ENCODE data around the gene POLK.

Gene POLK

GRCh38 chr5:75567710-75568109 lies 56.0 kb downstream of the POLK start:
- peak overlapping the region; percentile 68 for H3K4me2 ChIP-seq (ENCODE audit: low read depth, low read length, poor library complexity, severe bottlenecking)
- TF ChIP-seq EZH2phosphoT487 (IDR thresholded peaks at IDR 0.05; ENCODE audit: borderline replicate concordance) = no peak
- TF ChIP-seq CTCF (conservative IDR thresholded peaks at IDR 0.05; ENCODE audit: low read length) = no peak
- H2AFZ ChIP-seq (ENCODE audit: low read length) = no peak overlapping the region
- no peaks in the 10 kb centered on the region for H3K9me3 ChIP-seq (ENCODE audit: insufficient read depth, low read depth, low read length)
- H3K9me2 ChIP-seq (replicated peaks; ENCODE audit: low read depth, low read length) = no peaks in the 10 kb centered on the region
- H3F3A ChIP-seq (ENCODE audit: low read depth) = no peaks in the 10 kb centered on the region
- H3K9ac ChIP-seq (ENCODE audit: low read depth, low read length, poor library complexity, severe bottlenecking) = peak overlapping the region; percentile 33
- H4K20me1 ChIP-seq (ENCODE audit: insufficient read depth, low read length, poor library complexity, severe bottlenecking) = peaks cover 7% of the 10 kb centered on the region
- H3K4me1 ChIP-seq (ENCODE audit: insufficient read depth, low read length, poor library complexity, severe bottlenecking) = peaks cover 32% of the 10 kb centered on the region
- H3K27me3 ChIP-seq (ENCODE audit: insufficient read depth, low read length, poor library complexity, severe bottlenecking) = no peaks in the 10 kb centered on the region
- peak overlapping the region; percentile 45 for H3K4me3 ChIP-seq (ENCODE audit: low read length, poor library complexity, severe bottlenecking)
- H3K79me2 ChIP-seq (ENCODE audit: insufficient read depth, low read length) = peaks cover 40% of the 10 kb centered on the region
- peaks cover 17% of the 10 kb centered on the region; the same call in 1 of the 2 replicates for H3K36me3 ChIP-seq (ENCODE audit: insufficient read depth, low read length)

- H3K4me3 ChIP-seq (ENCODE audit: low read length, poor library complexity, severe bottlenecking) = no peak overlapping the region
- peaks cover 32% of the 10 kb centered on the region for H3K4me1 ChIP-seq (ENCODE audit: insufficient read depth, low read length, poor library complexity, severe bottlenecking)
- H3K9ac ChIP-seq (ENCODE audit: low read depth, low read length, poor library complexity, severe bottlenecking) = no peak overlapping the region
These were observed 56.5 kb downstream of the POLK start for GRCh38 chr5:75568202-75568601.

GRCh38 chr5:75571547-75571946 lies 59.9 kb downstream of the POLK start:
- H3K4me2 ChIP-seq (ENCODE audit: low read depth, low read length, poor library complexity, severe bottlenecking) = no peak overlapping the region
- H3K4me1 ChIP-seq (ENCODE audit: insufficient read depth, low read length, poor library complexity, severe bottlenecking) = peaks cover 42% of the 10 kb centered on the region
- H2AFZ ChIP-seq (ENCODE audit: low read length) = no peak overlapping the region
- peaks cover 19% of the 10 kb centered on the region; the same call in 1 of the 2 replicates for H3K36me3 ChIP-seq (ENCODE audit: insufficient read depth, low read length)
- H3K79me2 ChIP-seq (ENCODE audit: insufficient read depth, low read length) = peaks cover 15% of the 10 kb centered on the region; the same call in 1 of the 2 replicates
- H4K20me1 ChIP-seq (ENCODE audit: insufficient read depth, low read length, poor library complexity, severe bottlenecking) = peaks cover 7% of the 10 kb centered on the region
- TF ChIP-seq EZH2phosphoT487 (IDR thresholded peaks at IDR 0.05; ENCODE audit: borderline replicate concordance) = no peak
- TF ChIP-seq CTCF (conservative IDR thresholded peaks at IDR 0.05; ENCODE audit: low read length) = no peak
- H3K27me3 ChIP-seq (ENCODE audit: insufficient read depth, low read length, poor library complexity, severe bottlenecking) = no peaks in the 10 kb centered on the region
- H3F3A ChIP-seq (ENCODE audit: low read depth) = no peaks in the 10 kb centered on the region
- no peak overlapping the region for H3K4me3 ChIP-seq (ENCODE audit: low read length, poor library complexity, severe bottlenecking)
- no peaks in the 10 kb centered on the region for H3K9me3 ChIP-seq (ENCODE audit: insufficient read depth, low read depth, low read length)
- no peak overlapping the region for H3K9ac ChIP-seq (ENCODE audit: low read depth, low read length, poor library complexity, severe bottlenecking)
- no peaks in the 10 kb centered on the region for H3K9me2 ChIP-seq (replicated peaks; ENCODE audit: low read depth, low read length)

More at GRCh38 chr5:75568202-75568601, 56.5 kb downstream of the POLK start:
- H3K9me3 ChIP-seq (ENCODE audit: insufficient read depth, low read depth, low read length) = no peaks in the 10 kb centered on the region
- H3K9me2 ChIP-seq (replicated peaks; ENCODE audit: low read depth, low read length) = no peaks in the 10 kb centered on the region
- H3F3A ChIP-seq (ENCODE audit: low read depth) = no peaks in the 10 kb centered on the region
- TF ChIP-seq EZH2phosphoT487 (IDR thresholded peaks at IDR 0.05; ENCODE audit: borderline replicate concordance) (no peak), CTCF (conservative IDR thresholded peaks at IDR 0.05; ENCODE audit: low read length) (no peak)
- H3K36me3 ChIP-seq (ENCODE audit: insufficient read depth, low read length) = peaks cover 17% of the 10 kb centered on the region; the same call in 1 of the 2 replicates
- peaks cover 36% of the 10 kb centered on the region for H3K79me2 ChIP-seq (ENCODE audit: insufficient read depth, low read length)
- H2AFZ ChIP-seq (ENCODE audit: low read length) = no peak overlapping the region
- H4K20me1 ChIP-seq (ENCODE audit: insufficient read depth, low read length, poor library complexity, severe bottlenecking) = peaks cover 7% of the 10 kb centered on the region
- no peaks in the 10 kb centered on the region for H3K27me3 ChIP-seq (ENCODE audit: insufficient read depth, low read length, poor library complexity, severe bottlenecking)
- H3K4me2 ChIP-seq (ENCODE audit: low read depth, low read length, poor library complexity, severe bottlenecking) = peak overlapping the region; percentile 68
